Measurements from ENCODE around the gene ZBTB14. TPM values are rescaled to one million over a fixed set of nuclear protein-coding genes. Genes with fewer than 3 reads are reported as not detected.

ZBTB14 gene
- total and polyA plus RNA-seq, 5 donors from 2014 or later, result 12.2 to 22.3 (median 16.8) TPM

- Histone ChIP-seq H3K27ac (ENCODE audit: insufficient read depth, low read length, poor library complexity, severe bottlenecking) (no peak overlapping the region), H3K4me3 (ENCODE audit: low read depth, low read length) (no peak overlapping the region), H3K27me3 (ENCODE audit: control insufficient read depth, insufficient read depth, low read length) (no peaks in the 10 kb centered on the region), H3K9me3 (ENCODE audit: control insufficient read depth in 2 of 2, low read length in 2 of 2) (no peaks in the 10 kb centered on the region), H3K4me1 (ENCODE audit: control insufficient read depth, insufficient read depth, low read length, poor library complexity, severe bottlenecking) (no peaks in the 10 kb centered on the region), H3K36me3 (ENCODE audit: control insufficient read depth, insufficient read depth, low read length) (peaks cover 18% of the 10 kb centered on the region)
- peak overlapping the region in 1 of 4 donors; percentile 10 for H3K4me3 Mint-ChIP-seq
- ATAC-seq (ENCODE audit: low read depth in 2 of 2) (no peak), DNase-seq (no peak)
- H3K27ac Mint-ChIP-seq, result peak overlapping the region in 1 of 3 donors; percentile 0
- peaks cover 14% of the 10 kb centered on the region for H3K36me3 Mint-ChIP-seq
- no peaks in the 10 kb centered on the region for H3K27me3 Mint-ChIP-seq
- no peaks in the 10 kb centered on the region for H3K9me3 Mint-ChIP-seq
- H3K4me1 Mint-ChIP-seq, result peaks cover 0 to 47% (median 33%) of the 10 kb centered on the region in 4 donors
Observed at GRCh38 chr18:5287854-5288253, 7.7 kb downstream of the ZBTB14 start.

- no peaks in the 10 kb centered on the region for H3K27me3 ChIP-seq (ENCODE audit: control insufficient read depth, insufficient read depth, low read length)
- H3K27ac ChIP-seq (ENCODE audit: insufficient read depth, low read length, poor library complexity, severe bottlenecking), result no peak overlapping the region
- ATAC-seq (ENCODE audit: low read depth in 2 of 2) (no peak), DNase-seq (no peak)
- Mint-ChIP-seq H3K4me3 (no peak overlapping the region), H3K27ac (peak overlapping the region in 2 of 3 donors; percentile 0 to 67), H3K9me3 (no peaks in the 10 kb centered on the region), H3K27me3 (no peaks in the 10 kb centered on the region), H3K4me1 (peaks cover 0 to 43% (median 29%) of the 10 kb centered on the region in 4 donors), H3K36me3 (peaks cover 9% of the 10 kb centered on the region)
- no peaks in the 10 kb centered on the region for H3K4me1 ChIP-seq (ENCODE audit: control insufficient read depth, insufficient read depth, low read length, poor library complexity, severe bottlenecking)
- H3K36me3 ChIP-seq (ENCODE audit: control insufficient read depth, insufficient read depth, low read length), result peaks cover 17% of the 10 kb centered on the region
- H3K4me3 ChIP-seq (ENCODE audit: low read depth, low read length), result no peak overlapping the region
- H3K9me3 ChIP-seq (ENCODE audit: control insufficient read depth in 2 of 2, low read length in 2 of 2), result no peaks in the 10 kb centered on the region
Observed at GRCh38 chr18:5286525-5286924, 9.0 kb downstream of the ZBTB14 start.

- Histone ChIP-seq H3K27me3 (ENCODE audit: control insufficient read depth, insufficient read depth, low read length) (no peaks in the 10 kb centered on the region), H3K4me3 (ENCODE audit: low read depth, low read length) (no peak overlapping the region), H3K9me3 (ENCODE audit: control insufficient read depth in 2 of 2, low read length in 2 of 2) (no peaks in the 10 kb centered on the region), H3K36me3 (ENCODE audit: control insufficient read depth, insufficient read depth, low read length) (peaks cover 5% of the 10 kb centered on the region), H3K4me1 (ENCODE audit: control insufficient read depth, insufficient read depth, low read length, poor library complexity, severe bottlenecking) (no peaks in the 10 kb centered on the region), H3K27ac (ENCODE audit: insufficient read depth, low read length, poor library complexity, severe bottlenecking) (no peak overlapping the region)
- H3K27ac Mint-ChIP-seq, result no peak overlapping the region
- no peaks in the 10 kb centered on the region for H3K36me3 Mint-ChIP-seq
- no peaks in the 10 kb centered on the region for H3K27me3 Mint-ChIP-seq
- no peak for DNase-seq
- peaks cover 0 to 6% (median 3%) of the 10 kb centered on the region in 7 donors for H3K9me3 Mint-ChIP-seq
- no peak for ATAC-seq (ENCODE audit: low read depth in 2 of 2)
- H3K4me1 Mint-ChIP-seq, result peaks cover 0 to 40% (median 28%) of the 10 kb centered on the region in 4 donors
- H3K4me3 Mint-ChIP-seq, result no peak overlapping the region
Observed at GRCh38 chr18:5285326-5285725, 10.2 kb downstream of the ZBTB14 start.

- no peaks in the 10 kb centered on the region for H3K27me3 Mint-ChIP-seq
- no peak overlapping the region for H3K27ac Mint-ChIP-seq
- no peak for ATAC-seq (ENCODE audit: low read depth in 2 of 2)
- peaks cover 0 to 11% (median 3%) of the 10 kb centered on the region in 7 donors for H3K9me3 Mint-ChIP-seq
- Histone ChIP-seq H3K9me3 (ENCODE audit: control insufficient read depth in 2 of 2, low read length in 2 of 2) (no peaks in the 10 kb centered on the region), H3K4me3 (ENCODE audit: low read depth, low read length) (no peak overlapping the region), H3K27me3 (ENCODE audit: control insufficient read depth, insufficient read depth, low read length) (no peaks in the 10 kb centered on the region), H3K4me1 (ENCODE audit: control insufficient read depth, insufficient read depth, low read length, poor library complexity, severe bottlenecking) (no peaks in the 10 kb centered on the region), H3K36me3 (ENCODE audit: control insufficient read depth, insufficient read depth, low read length) (peaks cover 3% of the 10 kb centered on the region), H3K27ac (ENCODE audit: insufficient read depth, low read length, poor library complexity, severe bottlenecking) (no peak overlapping the region)
- no peak overlapping the region for H3K4me3 Mint-ChIP-seq
- DNase-seq, result no peak
- peaks cover 0 to 40% (median 28%) of the 10 kb centered on the region in 4 donors for H3K4me1 Mint-ChIP-seq
- H3K36me3 Mint-ChIP-seq, result no peaks in the 10 kb centered on the region
Observed at GRCh38 chr18:5284808-5285207, 10.7 kb downstream of the ZBTB14 start.

GRCh38 chr18:5282770-5283169 lies 12.8 kb downstream of the ZBTB14 start:
- H3K36me3 ChIP-seq (ENCODE audit: control insufficient read depth, insufficient read depth, low read length), result no peaks in the 10 kb centered on the region
- Mint-ChIP-seq H3K36me3 (no peaks in the 10 kb centered on the region), H3K4me1 (peaks cover 0 to 29% (median 18%) of the 10 kb centered on the region in 4 donors), H3K27me3 (peaks cover 7% of the 10 kb centered on the region), H3K9me3 (peaks cover 3 to 20% (median 5%) of the 10 kb centered on the region in 7 donors), H3K4me3 (no peak overlapping the region), H3K27ac (peak overlapping the region in 1 of 3 donors; percentile 54)
- ATAC-seq (ENCODE audit: low read depth in 2 of 2) (no peak), DNase-seq (no peak)
- no peaks in the 10 kb centered on the region for H3K27me3 ChIP-seq (ENCODE audit: control insufficient read depth, insufficient read depth, low read length)
- H3K9me3 ChIP-seq (ENCODE audit: control insufficient read depth in 2 of 2, low read length in 2 of 2), result peaks cover 0 to 7% of the 10 kb centered on the region in 2 experiments
- H3K27ac ChIP-seq (ENCODE audit: insufficient read depth, low read length, poor library complexity, severe bottlenecking), result no peak overlapping the region
- H3K4me1 ChIP-seq (ENCODE audit: control insufficient read depth, insufficient read depth, low read length, poor library complexity, severe bottlenecking), result no peaks in the 10 kb centered on the region
- no peak overlapping the region for H3K4me3 ChIP-seq (ENCODE audit: low read depth, low read length)

GRCh38 chr18:5276947-5277346 lies 18.6 kb downstream of the ZBTB14 start:
- Mint-ChIP-seq H3K36me3 (peaks cover 2% of the 10 kb centered on the region), H3K27ac (no peak overlapping the region), H3K27me3 (peaks cover 13% of the 10 kb centered on the region), H3K9me3 (peaks cover 5 to 27% (median 8%) of the 10 kb centered on the region in 7 donors), H3K4me1 (peaks cover 0 to 2% (median 0%) of the 10 kb centered on the region in 4 donors), H3K4me3 (no peak overlapping the region)
- Histone ChIP-seq H3K4me3 (ENCODE audit: low read depth, low read length) (no peak overlapping the region), H3K27ac (ENCODE audit: insufficient read depth, low read length, poor library complexity, severe bottlenecking) (no peak overlapping the region), H3K27me3 (ENCODE audit: control insufficient read depth, insufficient read depth, low read length) (peaks cover 7% of the 10 kb centered on the region), H3K36me3 (ENCODE audit: control insufficient read depth, insufficient read depth, low read length) (no peaks in the 10 kb centered on the region), H3K4me1 (ENCODE audit: control insufficient read depth, insufficient read depth, low read length, poor library complexity, severe bottlenecking) (no peaks in the 10 kb centered on the region), H3K9me3 (ENCODE audit: control insufficient read depth in 2 of 2, low read length in 2 of 2) (peaks cover under 1 to 7% of the 10 kb centered on the region in 2 experiments)
- DNase-seq (no peak), ATAC-seq (ENCODE audit: low read depth in 2 of 2) (no peak)

GRCh38 chr18:5275872-5276271 lies 19.7 kb downstream of the ZBTB14 start:
- Mint-ChIP-seq H3K4me1 (peaks cover 0 to 2% (median 0%) of the 10 kb centered on the region in 4 donors), H3K36me3 (peaks cover 4% of the 10 kb centered on the region), H3K9me3 (peaks cover 4 to 32% (median 8%) of the 10 kb centered on the region in 7 donors), H3K4me3 (no peak overlapping the region), H3K27me3 (peaks cover 17% of the 10 kb centered on the region), H3K27ac (no peak overlapping the region)
- H3K27me3 ChIP-seq (ENCODE audit: control insufficient read depth, insufficient read depth, low read length), result peaks cover 7% of the 10 kb centered on the region
- no peak overlapping the region for H3K27ac ChIP-seq (ENCODE audit: insufficient read depth, low read length, poor library complexity, severe bottlenecking)
- H3K4me1 ChIP-seq (ENCODE audit: control insufficient read depth, insufficient read depth, low read length, poor library complexity, severe bottlenecking), result no peaks in the 10 kb centered on the region
- ATAC-seq (ENCODE audit: low read depth in 2 of 2) (no peak), DNase-seq (no peak)
- no peaks in the 10 kb centered on the region for H3K36me3 ChIP-seq (ENCODE audit: control insufficient read depth, insufficient read depth, low read length)
- peaks cover 2 to 7% of the 10 kb centered on the region in 2 experiments for H3K9me3 ChIP-seq (ENCODE audit: control insufficient read depth in 2 of 2, low read length in 2 of 2)
- H3K4me3 ChIP-seq (ENCODE audit: low read depth, low read length), result no peak overlapping the region

GRCh38 chr18:5268874-5269273 lies 26.7 kb downstream of the ZBTB14 start:
- ATAC-seq (ENCODE audit: low read depth in 2 of 2), result no peak
- H3K4me3 ChIP-seq (ENCODE audit: low read depth, low read length), result no peak overlapping the region
- no peaks in the 10 kb centered on the region for H3K4me1 ChIP-seq (ENCODE audit: control insufficient read depth, insufficient read depth, low read length, poor library complexity, severe bottlenecking)
- DNase-seq, result no peak
- peaks cover 4% of the 10 kb centered on the region for H3K36me3 Mint-ChIP-seq
- H3K9me3 ChIP-seq (ENCODE audit: control insufficient read depth in 2 of 2, low read length in 2 of 2), result peaks cover 4% of the 10 kb centered on the region in 2 experiments
- H3K4me3 Mint-ChIP-seq, result no peak overlapping the region
- H3K27me3 Mint-ChIP-seq, result peaks cover 33% of the 10 kb centered on the region
- no peaks in the 10 kb centered on the region for H3K36me3 ChIP-seq (ENCODE audit: control insufficient read depth, insufficient read depth, low read length)
- peak overlapping the region in 1 of 3 donors; percentile 7 for H3K27ac Mint-ChIP-seq
- H3K27me3 ChIP-seq (ENCODE audit: control insufficient read depth, insufficient read depth, low read length), result no peaks in the 10 kb centered on the region
- no peaks in the 10 kb centered on the region for H3K4me1 Mint-ChIP-seq
- H3K9me3 Mint-ChIP-seq, result peaks cover 4 to 36% (median 16%) of the 10 kb centered on the region in 7 donors
- no peak overlapping the region for H3K27ac ChIP-seq (ENCODE audit: insufficient read depth, low read length, poor library complexity, severe bottlenecking)
